ENCODE results near the gene PLEKHM3.

PLEKHM3 gene

DNA sequence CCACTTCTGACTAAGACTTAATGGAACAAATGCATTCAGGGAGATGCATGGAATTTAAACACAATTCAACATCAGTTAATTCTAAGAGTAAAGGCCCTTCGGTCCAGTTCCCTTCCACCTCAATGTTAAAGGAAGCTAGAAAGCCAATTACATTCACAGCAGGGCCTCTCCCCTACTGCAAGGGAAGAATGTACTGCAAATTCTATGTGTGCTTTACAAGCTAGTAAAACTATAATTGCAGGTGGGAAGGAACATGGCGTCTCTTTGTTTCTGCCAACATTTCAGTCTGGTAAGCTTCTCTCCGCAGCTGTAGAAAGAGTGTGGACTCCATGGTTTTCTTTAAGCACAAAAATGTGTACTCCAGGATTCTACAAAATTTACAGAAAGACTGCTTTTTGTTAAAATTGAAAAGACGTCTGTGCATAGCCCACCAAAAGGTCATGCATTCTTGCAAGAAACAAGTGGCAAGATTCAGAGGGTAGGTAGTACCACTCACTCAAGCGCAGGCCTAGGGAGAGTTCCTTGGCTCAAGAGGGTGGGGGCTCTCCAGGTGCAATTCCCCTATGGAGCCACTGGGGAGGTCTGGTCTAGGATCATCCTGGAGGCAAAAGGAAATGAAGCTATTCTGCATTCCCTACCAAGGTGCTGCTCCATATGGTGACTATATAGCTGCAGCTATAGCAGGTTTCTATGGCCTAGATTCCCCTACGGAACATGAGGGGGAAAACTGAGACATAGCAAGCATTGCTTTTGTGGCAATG is 128.6 kb downstream of the PLEKHM3 start:
- FAIRE-seq = no peak

GRCh38 chr2:207895274-207895860 is 130.0 kb downstream of the PLEKHM3 start:
- DNase-seq (ENCODE audit: insufficient read length, low spot score) (no peak), FAIRE-seq (no peak)

More for the DNA sequence above, 128.6 kb downstream of the PLEKHM3 start:
- DNase-seq (ENCODE audit: insufficient read length, low spot score) = no peak

DNA sequence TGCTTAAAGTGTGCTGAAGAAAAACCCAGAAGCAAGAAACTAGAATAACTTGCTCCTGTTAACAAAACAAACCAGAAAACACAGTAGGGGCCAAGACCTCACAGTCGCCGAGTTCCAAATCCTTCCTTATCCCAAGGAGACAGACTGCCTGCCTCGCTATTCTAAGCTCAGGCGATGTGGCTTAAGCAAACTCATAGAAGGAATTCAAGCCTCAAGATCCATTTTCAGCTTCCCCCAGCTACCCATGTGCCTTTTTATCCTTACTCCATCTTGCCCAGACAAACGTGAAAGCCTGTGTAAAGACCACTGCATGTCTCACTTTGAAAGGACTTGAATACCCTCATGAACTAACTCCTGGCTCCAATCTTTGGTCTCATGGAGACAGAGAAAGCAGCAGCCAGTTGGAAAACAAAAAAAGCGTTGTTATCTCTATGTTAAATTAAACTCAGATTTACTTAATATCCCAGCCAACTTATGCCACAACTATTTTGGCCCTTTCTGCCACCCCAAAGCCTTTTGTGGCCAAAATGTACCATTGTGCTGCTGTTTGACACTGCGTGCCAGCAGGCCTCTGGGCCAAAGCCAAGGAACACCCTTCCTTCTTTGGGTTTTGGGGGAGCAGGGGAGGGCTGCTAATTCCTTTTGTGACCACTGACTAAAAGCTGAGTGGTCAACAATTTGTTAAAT is 132.5 kb downstream of the PLEKHM3 start:
- DNase-seq (ENCODE audit: insufficient read length, low spot score) = no peak
- FAIRE-seq = no peak

DNA sequence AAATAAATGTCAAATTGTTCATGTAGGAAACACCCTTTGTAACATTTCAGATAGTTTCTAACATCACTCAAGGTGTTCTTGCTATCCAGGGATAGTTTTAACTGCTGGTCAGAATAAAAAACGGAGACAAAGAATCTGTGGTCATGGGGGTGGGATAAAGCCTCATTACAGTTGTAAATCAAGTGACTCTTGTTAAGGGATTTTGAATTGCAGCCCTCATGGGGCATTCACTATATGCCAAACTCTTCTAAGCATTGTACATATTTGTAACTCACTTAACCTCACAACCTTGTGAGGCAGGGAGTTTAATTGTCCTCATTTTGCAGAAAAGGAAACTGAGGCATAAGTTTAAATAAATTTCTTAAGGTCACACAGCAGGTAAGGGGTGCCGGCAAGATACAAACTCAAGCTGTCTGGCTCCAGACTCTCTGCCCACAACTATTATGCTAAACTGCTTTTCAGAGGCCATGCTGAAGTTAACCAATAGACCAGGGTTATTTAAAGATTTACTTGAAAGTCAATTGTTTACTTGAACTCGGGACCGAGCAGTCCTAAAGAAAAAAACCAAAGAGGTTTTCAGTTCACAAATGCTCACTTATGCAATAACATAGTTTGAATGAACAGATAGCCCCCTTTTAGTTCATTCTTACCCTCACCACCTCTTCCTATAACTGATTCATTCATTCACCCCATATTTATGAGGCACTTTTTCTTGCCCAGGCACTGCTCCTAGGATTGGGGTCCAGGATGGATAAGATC is 134.1 kb downstream of the PLEKHM3 start:
- no peak for DNase-seq (ENCODE audit: insufficient read length, low spot score)
- FAIRE-seq = no peak

DNA sequence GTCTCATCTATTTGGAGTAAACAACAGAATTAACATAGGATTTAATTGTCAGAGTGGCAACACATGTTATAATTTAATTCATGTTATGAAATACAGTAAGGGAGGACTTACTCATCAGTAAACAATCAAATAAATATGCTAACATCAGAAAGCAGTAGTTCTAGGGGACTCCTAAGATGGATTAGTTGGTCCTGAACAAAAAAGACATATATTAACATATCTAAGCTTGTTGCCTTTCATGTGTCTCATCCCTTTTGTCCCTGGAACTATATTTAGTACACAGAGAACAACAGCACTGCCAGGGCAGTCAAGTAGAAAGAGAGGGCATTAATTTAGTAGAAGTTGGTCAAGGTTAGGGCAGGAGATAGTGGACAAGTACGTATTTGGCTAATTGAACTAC is 137.8 kb downstream of the PLEKHM3 start:
- FAIRE-seq (no peak), DNase-seq (ENCODE audit: insufficient read length, low spot score) (no peak)

GRCh38 chr2:207885010-207885409 is 140.3 kb downstream of the PLEKHM3 start:
- FAIRE-seq = no peak

GRCh38 chr2:207884127-207884526 is 141.2 kb downstream of the PLEKHM3 start:
- FAIRE-seq (peak; percentile 53), DNase-seq (ENCODE audit: insufficient read length, low spot score) (no peak)

More at GRCh38 chr2:207885010-207885409, 140.3 kb downstream of the PLEKHM3 start:
- DNase-seq (ENCODE audit: insufficient read length, low spot score) = no peak

DNA sequence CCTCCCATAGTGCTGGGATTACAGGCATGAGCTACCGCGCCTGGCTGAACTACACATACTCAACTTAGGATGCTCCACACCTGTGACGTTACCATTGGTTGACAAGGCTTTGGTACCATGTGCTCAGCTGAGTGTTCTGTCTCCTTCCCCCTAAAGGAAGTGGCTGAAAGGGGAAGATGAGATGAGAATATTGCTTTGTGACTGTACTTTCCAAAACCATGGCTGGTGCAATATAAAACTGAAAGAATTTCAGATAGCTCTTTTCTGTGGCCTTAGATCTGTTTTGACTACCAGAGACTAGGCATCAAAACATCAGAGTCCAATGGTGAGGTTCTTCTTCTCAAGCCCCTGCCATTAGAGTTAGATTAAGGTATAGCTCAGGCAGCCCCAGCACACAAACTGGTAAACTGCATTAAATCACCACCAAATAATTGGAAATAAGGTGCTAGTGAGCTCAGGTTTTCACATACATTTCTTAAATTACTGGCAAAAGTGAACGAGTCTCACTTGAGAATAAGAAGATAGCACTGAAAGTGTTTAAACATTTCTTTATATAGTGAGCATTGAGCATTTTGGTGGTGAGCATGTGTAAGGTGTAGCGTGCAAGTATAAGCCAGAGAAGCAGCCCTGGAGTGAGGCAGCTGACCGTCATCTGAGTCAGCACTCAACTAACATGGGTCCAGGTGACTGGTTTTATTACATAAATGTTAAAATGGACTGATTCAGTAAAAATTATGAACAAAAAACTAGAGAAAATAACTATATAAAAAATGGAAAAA is 142.1 kb downstream of the PLEKHM3 start:
- peak; percentile 45 for FAIRE-seq
- no peak for DNase-seq (ENCODE audit: insufficient read length, low spot score)

GRCh38 chr2:207881902-207882301 is 143.4 kb downstream of the PLEKHM3 start:
- DNase-seq (ENCODE audit: insufficient read length, low spot score) (no peak), FAIRE-seq (no peak)

GRCh38 chr2:207879536-207879935 is 145.8 kb downstream of the PLEKHM3 start:
- FAIRE-seq (no peak), DNase-seq (ENCODE audit: insufficient read length, low spot score) (no peak)

- DNase-seq (ENCODE audit: insufficient read length, low spot score) (no peak), FAIRE-seq (peak; percentile 18)
Observed at GRCh38 chr2:207876842-207877535, 148.3 kb downstream of the PLEKHM3 start.

GRCh38 chr2:207875473-207876212 is 149.7 kb downstream of the PLEKHM3 start:
- FAIRE-seq (no peak), DNase-seq (ENCODE audit: insufficient read length, low spot score) (no peak)

GRCh38 chr2:207873794-207874193 is 151.5 kb downstream of the PLEKHM3 start:
- peak; percentile 68 for FAIRE-seq
- DNase-seq (ENCODE audit: insufficient read length, low spot score) = no peak

DNA sequence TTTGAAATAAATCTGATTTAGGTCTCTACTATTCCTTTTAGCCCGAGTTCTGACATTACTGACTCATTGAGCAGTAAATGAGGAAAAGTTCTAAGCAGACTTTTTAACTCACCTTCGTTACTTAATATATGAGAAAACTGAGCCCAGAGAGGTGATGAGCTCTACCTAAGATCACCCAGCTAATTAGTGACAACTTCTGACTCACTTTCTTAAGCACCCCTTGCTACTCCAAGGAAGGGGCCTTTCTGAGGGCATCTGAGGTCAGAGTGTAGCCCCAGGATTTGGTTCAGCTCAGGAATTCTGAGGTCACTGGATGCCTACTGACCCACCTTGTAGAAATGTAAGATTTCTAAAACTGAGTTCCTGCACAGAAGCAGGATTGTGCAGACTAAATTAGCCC is 153.4 kb downstream of the PLEKHM3 start:
- peak; percentile 48 for FAIRE-seq

DNA sequence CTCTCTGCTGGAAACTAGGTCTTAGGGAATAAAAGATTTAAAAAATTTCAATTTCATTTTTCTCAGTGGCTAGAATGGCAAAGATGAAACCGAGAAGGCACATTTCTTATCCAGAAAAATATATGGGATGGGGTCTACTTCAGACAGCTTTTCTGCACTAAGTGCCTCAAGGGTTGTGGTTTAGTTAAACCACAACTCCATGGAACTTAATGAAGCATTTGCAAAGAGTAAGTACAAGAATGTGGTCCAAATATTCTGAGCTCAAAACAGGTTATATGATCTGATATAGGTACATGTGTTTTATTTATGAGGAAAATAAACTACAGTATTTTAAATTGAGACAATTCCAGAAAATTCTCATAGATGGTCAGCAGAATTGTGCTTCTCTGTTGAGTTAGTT is 153.8 kb downstream of the PLEKHM3 start:
- no peak for FAIRE-seq
- DNase-seq (ENCODE audit: insufficient read length, low spot score) = no peak

More for the DNA sequence above, 153.4 kb downstream of the PLEKHM3 start:
- DNase-seq (ENCODE audit: insufficient read length, low spot score) = no peak

DNA sequence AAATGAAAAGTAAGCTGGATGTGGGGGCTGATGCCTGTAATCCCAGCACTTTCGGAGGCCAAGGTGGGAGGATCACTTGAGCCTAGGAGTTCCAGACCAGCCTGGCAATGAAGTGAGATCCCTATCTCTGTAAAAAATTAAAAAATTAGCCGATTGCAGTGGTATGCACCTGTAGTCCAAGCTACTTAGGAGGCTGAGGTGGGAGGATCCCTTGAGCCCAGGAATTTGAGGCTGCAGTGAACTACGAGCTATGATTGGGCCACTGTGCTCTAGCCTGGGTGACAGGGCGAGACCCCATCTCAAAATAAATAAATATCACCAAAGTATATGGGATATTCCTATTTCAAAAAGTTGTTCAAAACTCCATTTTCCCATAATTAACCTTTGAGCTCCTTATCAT is 154.5 kb downstream of the PLEKHM3 start:
- DNase-seq (ENCODE audit: insufficient read length, low spot score) = no peak
- no peak for FAIRE-seq

DNA sequence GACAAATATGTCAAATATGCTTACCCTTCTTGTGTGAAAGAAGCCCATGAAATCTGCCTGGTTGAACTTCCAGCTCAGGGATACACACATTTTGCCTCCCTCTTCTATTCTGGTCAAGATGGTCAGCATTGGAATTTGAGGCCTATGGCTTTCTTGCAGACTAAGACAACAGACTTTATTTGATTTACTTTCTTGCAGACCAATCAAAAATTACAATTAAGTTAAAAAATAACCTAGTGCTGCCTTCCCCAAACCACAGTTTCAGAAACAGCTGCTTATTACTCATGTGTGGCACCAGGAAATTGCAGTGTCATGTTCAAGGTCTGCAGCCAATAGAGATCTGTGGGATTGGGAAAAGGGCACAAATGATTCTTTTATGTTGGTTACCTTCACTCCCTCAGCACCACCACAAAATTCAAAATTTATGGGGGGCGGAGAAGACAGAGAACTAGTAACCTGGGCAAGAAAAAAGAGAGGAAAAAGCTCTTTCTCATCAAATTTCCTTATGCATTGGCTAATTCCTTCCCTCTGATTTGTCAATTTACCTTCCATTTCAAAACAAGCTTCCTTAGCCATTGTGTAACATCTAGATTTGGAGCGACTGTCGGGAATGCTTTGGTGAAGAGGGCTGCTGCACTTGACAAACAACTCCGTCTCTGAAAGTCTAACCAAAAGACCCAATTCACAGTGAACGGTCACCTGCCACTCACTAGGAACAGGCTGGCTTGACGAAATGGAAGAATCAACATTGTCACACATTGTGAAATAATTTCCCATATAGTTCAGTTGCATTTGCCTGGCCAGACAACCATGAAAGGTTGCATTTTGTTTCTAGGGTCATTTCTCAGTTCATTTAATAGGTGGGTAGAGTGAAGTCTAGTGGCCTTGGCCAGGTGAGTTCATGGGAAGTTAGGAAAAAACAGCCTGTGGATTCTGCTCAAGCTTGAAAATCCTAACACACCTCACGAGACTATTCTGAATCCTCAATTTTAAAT is 155.2 kb downstream of the PLEKHM3 start:
- DNase-seq (ENCODE audit: insufficient read length, low spot score) (no peak), FAIRE-seq (peak; percentile 92)

Data from GM19239 (cell line).